SK-N-MC (cell line): ENCODE measurements around the gene HDAC7.

Source experiments
- EZH2 ChIP-seq: fragments of 200-600 bp; sonication (generic); IDR thresholded peaks from one replicate; pipeline ENCODE4 v1.6.1; 2017; ENCODE audit warnings: antibody characterized with exemption
- FOXP2 ChIP-seq: optimal IDR thresholded peaks from 2 replicates; pipeline ENCODE3; 2011; ENCODE audit warnings: mild to moderate bottlenecking, moderate library complexity; ENCODE audit not compliant: insufficient read depth; ENCODE audit errors: extremely low read length, control extremely low read depth
- POLR2AphosphoS5 ChIP-seq: IDR thresholded peaks from 2 replicates; pipeline ENCODE4 v1.6.1; 2012; ENCODE audit warnings: mild to moderate bottlenecking, low read depth, low read length, borderline replicate concordance

- TF ChIP-seq POLR2AphosphoS5 (no peak), EZH2 (no peak), FOXP2 (no peak)
These were observed 69.4 kb downstream of the HDAC7 start for GRCh38 chr12:47750229-47750798.
